Activated effector memory CD4-positive, alpha-beta T cell treated with anti-CD3 and anti-CD28 coated beads, Interleukin-2, amount 50 U/mL, for 16 hours (primary cell): ENCODE data around the gene PCDHGA4.
"Not testable (repeated sequence)": the region's sequence is repeated elsewhere in the genome, so short reads cannot be mapped to it uniquely, and the experiment has no call there.

ENCODE experiments used
- DNase-seq: peaks from one replicate; pipeline ENCODE4 v3.0.0-alpha.2; 2020

The PCDHGA4 gene

GRCh38 chr5:141354900-141355469 lies at the start of gene PCDHGA4:
TSS of gene PCDHGA4 (plus strand) at chr5:141355021. CDS start at chr5:141355108, 87 bp downstream.
- DNase-seq: no peak

DNA sequence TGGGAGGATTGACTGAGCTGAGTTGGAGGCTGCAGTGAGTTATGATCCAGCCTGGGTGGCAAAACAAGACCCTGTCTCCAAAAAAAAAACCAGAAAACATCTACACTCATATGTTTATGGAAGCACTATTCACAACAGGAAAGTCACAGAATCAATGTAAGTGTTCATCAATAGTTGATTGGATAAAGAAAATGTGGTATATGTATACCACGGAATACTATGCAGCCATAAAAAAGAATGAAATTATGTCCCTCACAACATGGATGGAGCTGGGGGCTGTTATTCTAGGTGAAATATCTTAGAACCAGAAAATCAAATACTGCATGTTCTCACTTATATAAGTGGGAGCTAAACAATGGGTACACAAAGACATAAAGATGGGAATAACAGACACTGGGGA lies 48.2 kb upstream of the PCDHGA4 start:
- no peak for DNase-seq

- no peak for DNase-seq
Observed at GRCh38 chr5:141313711-141314110, 41.1 kb upstream of the PCDHGA4 start.

DNA sequence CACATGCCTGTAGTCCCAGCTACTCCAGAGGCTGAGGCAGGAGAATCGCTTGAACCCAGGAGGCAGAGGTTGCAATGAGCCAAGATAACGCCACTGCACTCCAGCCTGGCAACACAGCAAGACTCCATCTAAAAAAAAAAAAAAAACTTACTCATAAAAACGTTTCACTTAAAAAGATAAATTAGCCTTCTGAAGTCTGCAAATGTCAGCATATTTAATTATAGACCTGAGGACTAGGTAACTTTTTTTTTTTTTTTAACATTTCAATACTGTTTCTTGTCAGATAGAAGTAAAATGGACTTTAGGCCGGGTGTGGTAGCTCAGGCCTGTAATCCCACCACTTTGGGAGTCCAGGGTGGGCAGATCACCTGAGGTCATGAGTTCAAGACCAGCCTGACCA lies 37.9 kb upstream of the PCDHGA4 start:
- DNase-seq: not testable (repeated sequence)

DNA sequence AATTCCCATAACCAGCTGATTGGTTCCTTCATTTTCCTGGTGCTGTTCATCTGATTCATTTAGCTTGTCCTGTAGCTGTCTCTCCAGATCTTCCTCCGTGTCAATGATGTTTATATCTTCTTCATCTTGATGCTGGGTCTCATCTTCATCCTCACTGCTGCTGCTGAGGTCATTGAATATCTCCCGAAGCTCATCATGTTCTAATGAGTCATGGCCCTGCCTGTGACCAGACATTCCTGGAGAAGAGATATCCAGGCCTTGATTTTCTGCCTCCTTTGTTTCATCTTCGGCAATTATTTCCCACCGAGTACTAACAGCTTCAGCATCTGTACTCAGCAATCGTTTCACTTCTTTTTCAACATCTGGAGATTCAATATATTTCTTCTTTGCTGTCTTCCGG lies 35.6 kb upstream of the PCDHGA4 start:
- DNase-seq: no peak

DNA sequence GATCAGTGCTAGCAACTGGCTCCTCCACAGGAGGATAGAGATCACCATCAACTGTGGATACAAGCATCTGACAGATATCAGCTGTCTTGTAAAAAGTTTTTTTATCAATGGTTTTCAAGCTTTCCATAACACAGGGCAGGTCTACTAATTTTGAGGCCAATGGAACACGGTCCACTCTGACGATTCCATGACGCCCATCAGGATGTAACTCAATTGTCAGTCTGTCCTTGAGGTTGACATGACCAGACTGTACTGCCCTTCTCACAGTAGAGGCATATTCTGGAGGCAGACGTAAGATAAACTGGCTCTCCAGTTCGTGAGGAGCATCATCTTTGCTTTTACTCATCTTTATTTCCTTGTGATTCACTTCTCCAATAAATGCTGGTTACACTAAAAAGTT lies 35.1 kb upstream of the PCDHGA4 start:
- no peak for DNase-seq

DNA sequence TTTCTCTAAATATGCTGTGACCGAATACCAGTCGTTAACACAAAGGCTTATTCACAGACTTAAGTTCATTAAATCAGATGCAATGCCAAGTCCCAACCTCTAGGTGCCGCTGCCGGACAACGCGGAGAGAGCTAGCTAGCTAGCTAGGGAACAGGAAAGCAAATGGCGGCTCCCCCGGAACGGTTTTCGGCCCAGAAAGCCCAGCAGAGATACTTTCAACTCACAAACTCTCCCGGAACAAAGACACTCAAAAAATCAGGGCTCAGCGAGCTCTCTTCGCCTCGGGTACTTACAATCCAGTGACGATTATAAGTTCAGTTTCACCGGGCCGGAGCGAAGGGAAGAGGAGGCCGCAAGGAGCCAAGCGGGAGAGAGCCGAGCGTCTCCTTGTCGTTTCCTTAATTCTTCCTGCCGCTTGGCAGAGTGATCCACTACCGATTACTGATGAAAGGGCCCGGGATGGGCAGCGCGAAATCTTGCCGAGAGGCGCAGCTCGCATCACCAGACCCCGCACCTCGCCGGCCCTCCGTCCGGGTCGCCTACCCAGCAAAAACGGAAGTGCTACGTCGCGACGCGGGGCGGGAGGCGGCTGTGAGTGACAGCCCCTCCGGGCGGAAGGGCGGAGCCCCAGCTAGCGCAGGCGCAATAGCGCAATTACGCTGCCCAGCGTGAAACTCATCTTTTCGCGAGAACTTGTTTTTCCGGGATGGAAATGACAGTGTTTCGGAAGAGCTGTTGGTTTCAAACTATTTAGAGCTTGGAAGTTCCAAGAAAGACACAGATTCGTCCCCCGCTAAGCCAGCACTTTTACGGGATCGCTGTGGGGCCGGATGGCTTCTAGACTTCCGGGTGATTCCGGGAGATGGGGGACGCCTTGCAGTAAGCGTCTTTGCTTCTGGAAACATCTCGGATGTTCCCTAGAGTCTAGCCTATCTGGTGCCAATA lies 34.3 kb upstream of the PCDHGA4 start, which contains the start of gene TAF7:
Gene TAF7 (minus strand): TSS at position 560 of the 945 bp plus-strand sequence. CDS start 740 bp downstream, outside the sequence.
- peak; percentile 97 for DNase-seq

- DNase-seq: no peak
Observed at GRCh38 chr5:141322261-141322660, 32.6 kb upstream of the PCDHGA4 start.

GRCh38 chr5:141326088-141326854 lies 28.6 kb upstream of the PCDHGA4 start:
- peak; percentile 90 for DNase-seq

- no peak for DNase-seq
Observed at GRCh38 chr5:141328231-141328630, 26.6 kb upstream of the PCDHGA4 start.

DNA sequence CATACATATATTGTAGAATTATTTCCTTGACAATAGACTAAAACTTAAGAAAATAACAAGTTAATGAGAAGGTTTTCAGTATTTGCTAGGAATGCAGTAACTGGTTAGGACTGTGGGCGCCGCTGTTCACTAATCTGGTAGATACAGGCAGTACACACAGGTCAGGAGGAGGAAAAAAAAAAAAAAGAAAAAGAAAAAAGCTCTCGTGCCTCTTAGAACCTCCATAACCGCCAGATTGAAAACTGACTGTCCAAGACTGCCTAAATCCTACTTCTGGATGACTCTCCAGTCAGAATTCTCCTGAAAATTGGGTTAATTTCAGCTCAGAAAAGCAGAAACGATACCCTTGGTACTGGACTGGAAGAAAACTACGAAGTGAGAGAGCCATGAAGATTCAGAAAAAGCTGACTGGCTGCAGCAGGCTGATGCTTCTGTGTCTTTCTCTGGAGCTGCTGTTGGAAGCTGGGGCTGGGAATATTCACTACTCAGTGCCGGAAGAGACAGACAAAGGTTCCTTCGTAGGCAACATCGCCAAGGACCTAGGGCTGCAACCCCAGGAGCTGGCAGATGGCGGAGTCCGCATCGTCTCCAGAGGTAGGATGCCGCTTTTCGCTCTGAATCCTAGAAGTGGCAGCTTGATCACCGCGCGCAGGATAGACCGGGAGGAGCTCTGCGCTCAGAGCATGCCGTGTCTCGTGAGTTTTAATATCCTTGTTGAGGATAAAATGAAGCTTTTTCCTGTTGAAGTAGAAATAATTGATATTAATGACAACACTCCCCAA lies 24.3 kb upstream of the PCDHGA4 start, which contains the start of gene PCDHGA1:
Gene PCDHGA1 (plus strand): TSS at position 216 of the 782 bp plus-strand sequence.
- DNase-seq: peak; percentile 70

GRCh38 chr5:141332571-141332970 lies 22.2 kb upstream of the PCDHGA4 start:
- DNase-seq: not testable (repeated sequence)

- no peak for DNase-seq
Observed at GRCh38 chr5:141338538-141339306, 16.1 kb upstream of the PCDHGA4 start, which contains the start of gene PCDHGA2. TSS of gene PCDHGA2 (plus strand) at chr5:141338760.

DNA sequence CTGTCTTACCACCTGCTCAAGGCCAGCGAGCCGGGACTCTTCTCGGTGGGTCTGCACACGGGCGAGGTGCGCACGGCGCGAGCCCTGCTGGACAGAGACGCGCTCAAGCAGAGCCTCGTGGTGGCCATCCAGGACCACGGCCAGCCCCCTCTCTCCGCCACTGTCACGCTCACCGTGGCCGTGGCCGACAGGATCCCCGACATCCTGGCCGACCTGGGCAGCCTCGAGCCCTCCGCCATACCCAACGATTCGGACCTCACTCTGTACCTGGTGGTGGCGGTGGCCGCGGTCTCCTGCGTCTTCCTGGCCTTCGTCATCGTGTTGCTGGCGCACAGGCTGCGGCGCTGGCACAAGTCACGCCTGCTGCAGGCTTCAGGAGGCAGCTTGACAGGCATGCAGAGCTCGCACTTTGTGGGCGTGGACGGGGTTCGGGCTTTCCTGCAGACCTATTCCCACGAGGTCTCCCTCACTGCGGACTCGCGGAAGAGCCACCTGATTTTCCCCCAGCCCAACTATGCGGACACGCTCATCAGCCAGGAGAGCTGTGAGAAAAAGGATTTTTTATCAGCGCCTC lies 14.0 kb upstream of the PCDHGA4 start:
- not testable (repeated sequence) for DNase-seq

GRCh38 chr5:141342773-141343172 lies 12.0 kb upstream of the PCDHGA4 start:
- DNase-seq: no peak

DNA sequence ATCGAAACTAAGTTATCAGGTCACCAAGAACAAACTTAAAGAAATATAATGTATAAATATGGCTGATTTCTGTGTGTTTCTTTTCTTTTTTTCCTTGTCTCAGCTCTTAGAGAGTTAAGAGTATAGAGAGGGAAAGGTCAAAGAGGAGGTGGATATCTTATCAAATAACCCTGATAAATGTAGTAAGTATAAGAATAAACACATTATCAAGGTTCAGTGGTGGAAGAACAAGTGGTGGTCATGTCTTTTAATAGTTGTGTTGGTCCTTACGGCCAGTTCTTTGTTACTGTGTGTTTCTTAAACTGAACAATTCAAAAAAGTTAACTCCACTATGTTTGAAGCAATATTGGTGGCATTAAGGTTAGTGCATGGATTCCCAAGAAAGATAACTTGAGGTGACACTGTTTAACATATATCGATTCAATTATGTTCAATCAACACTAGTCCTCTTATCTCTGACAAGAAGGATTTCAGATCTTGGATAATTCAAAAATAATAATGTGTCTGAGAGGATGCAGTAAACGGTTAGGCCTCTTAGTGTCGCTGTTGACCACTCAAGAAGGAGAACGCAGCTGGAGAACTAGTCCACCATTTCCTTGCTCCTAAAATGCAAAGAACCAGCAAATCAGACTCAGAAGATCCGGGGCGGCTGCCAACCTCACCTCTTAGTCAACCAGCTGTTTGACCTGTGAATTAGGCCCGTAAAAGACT lies 11.4 kb upstream of the PCDHGA4 start, which contains the start of gene PCDHGA3:
Gene PCDHGA3 (plus strand): TSS at position 588 of the 711 bp plus-strand sequence. CDS start 205 bp downstream, outside the sequence.
- no peak for DNase-seq

DNA sequence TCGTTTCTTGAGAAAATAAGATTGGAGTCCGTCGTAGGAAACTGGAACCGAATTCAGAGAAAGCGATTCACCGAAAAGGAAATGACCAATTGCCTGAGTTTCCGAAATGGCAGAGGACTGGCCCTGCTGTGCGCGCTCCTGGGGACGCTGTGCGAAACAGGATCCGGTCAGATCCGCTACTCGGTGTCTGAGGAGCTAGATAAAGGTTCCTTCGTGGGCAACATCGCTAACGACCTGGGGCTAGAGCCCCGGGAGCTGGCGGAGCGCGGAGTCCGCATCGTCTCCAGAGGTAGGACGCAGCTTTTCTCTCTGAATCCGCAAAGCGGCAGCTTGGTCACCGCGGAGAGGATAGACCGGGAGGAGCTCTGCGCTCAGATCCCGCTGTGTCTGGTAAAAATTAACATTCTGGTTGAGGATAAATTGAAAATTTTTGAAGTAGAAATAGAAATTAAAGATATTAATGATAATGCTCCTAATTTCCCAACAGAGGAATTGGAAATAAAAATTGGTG lies 10.8 kb upstream of the PCDHGA4 start:
- no peak for DNase-seq

DNA sequence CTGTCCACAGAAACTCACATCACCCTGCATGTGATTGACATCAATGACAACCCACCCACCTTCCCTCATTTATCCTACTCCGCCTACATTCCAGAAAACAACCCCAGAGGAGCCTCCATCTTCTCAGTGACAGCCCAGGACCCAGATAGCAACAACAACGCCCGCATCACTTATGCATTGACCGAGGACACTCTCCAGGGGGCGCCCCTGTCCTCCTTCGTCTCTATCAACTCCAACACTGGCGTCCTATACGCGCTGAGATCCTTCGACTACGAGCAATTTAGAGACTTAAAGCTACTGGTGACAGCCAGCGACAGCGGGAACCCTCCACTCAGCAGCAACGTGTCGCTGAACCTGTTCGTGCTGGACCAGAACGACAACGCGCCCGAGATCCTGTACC lies 9.5 kb upstream of the PCDHGA4 start:
- DNase-seq: no peak

GRCh38 chr5:141346017-141346416 lies 8.8 kb upstream of the PCDHGA4 start:
- DNase-seq: not testable (repeated sequence)
